ENCODE data around the gene FOXN3. TPM values are rescaled to one million over a fixed set of nuclear protein-coding genes. Genes with fewer than 3 reads are reported as not detected.
"Not testable (repeated sequence)": the region's sequence is repeated elsewhere in the genome, so short reads cannot be mapped to it uniquely, and the experiment has no call there.

The FOXN3 gene
- total and polyA plus RNA-seq, 3 experiments from 2014 or later: 73.9 to 136 (median 74.8) TPM

GRCh38 chr14:89206389-89207031 is 210.5 kb downstream of the FOXN3 start:
- POLR2A ChIA-PET: no interaction called here
- H3K36me3 Mint-ChIP-seq: peaks cover 4 to 14% (median 11%) of the 10 kb centered on the region in 3 donors

DNA sequence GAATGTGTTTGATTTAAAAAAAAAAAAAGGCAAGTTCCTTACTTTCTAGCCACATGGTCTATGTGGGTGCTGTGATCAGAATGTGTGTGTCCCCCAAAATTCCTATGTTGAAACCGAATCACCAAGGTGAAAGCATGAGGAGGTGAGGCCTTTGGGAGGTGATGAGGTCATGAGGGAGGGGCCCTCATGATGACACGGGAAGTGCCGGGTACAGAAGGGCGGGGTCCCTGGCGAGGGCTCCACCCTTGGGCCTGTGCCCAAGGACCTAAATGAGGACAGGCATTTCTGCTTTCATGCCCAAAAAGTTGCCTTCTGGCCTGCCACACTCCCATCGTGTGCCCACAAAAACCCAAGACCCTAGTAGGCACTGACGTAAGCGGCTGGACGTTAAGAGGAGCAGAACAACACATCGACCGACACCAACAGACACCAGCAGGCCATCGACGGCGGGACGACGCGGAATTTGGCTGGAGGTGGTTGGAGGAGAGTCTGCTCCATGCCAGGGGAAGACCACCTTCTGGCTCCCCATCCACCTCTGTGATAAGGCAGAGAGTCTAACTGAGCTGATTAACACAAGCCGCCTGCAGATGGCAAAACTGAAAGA is 211.8 kb downstream of the FOXN3 start:
- Mint-ChIP-seq H3K27ac (no peak overlapping the region), H3K4me1 (peaks cover 50 to 94% (median 75%) of the 10 kb centered on the region in 3 donors), H3K9me3 (no peaks in the 10 kb centered on the region), H3K27me3 (peaks cover 0 to 2% of the 10 kb centered on the region in 2 donors), H3K4me3 (no peak overlapping the region), H3K36me3 (peaks cover 4 to 12% (median 11%) of the 10 kb centered on the region in 3 donors)
- ChIA-PET CTCF (no interaction called here), POLR2A (no interaction called here)
- H3K27me3 ChIP-seq (ENCODE audit: insufficient read depth, low read length, poor library complexity, severe bottlenecking): no peaks in the 10 kb centered on the region
- no peak overlapping the region for H3K27ac ChIP-seq (ENCODE audit: low read depth, low read length)
- H3K36me3 ChIP-seq (ENCODE audit: insufficient read depth, low read length): no peaks in the 10 kb centered on the region
- H3K9me3 ChIP-seq (ENCODE audit: low read length): no peaks in the 10 kb centered on the region
- DNase-seq: no peak
- H3K4me1 ChIP-seq (ENCODE audit: insufficient read depth, low read length): peaks cover 34% of the 10 kb centered on the region
- H3K4me3 ChIP-seq (ENCODE audit: low read length): no peak overlapping the region

More at GRCh38 chr14:89206389-89207031, 210.5 kb downstream of the FOXN3 start:
- peaks cover 0 to 2% of the 10 kb centered on the region in 2 donors for H3K27me3 Mint-ChIP-seq
- Histone ChIP-seq H3K9me3 (ENCODE audit: low read length) (no peaks in the 10 kb centered on the region), H3K4me1 (ENCODE audit: insufficient read depth, low read length) (peaks cover 33% of the 10 kb centered on the region), H3K36me3 (ENCODE audit: insufficient read depth, low read length) (no peaks in the 10 kb centered on the region), H3K4me3 (ENCODE audit: low read length) (no peak overlapping the region), H3K27ac (ENCODE audit: low read depth, low read length) (no peak overlapping the region), H3K27me3 (ENCODE audit: insufficient read depth, low read length, poor library complexity, severe bottlenecking) (no peaks in the 10 kb centered on the region)
- peaks cover 56 to 93% (median 80%) of the 10 kb centered on the region in 3 donors for H3K4me1 Mint-ChIP-seq
- CTCF ChIA-PET: no interaction called here
- DNase-seq: no peak
- peak overlapping the region in 1 of 8 donors; percentile 27 for H3K27ac Mint-ChIP-seq
- H3K9me3 Mint-ChIP-seq: no peaks in the 10 kb centered on the region
- H3K4me3 Mint-ChIP-seq: no peak overlapping the region

GRCh38 chr14:89202413-89203190 is 214.4 kb downstream of the FOXN3 start:
- Histone ChIP-seq H3K27me3 (ENCODE audit: insufficient read depth, low read length, poor library complexity, severe bottlenecking) (no peaks in the 10 kb centered on the region), H3K36me3 (ENCODE audit: insufficient read depth, low read length) (no peaks in the 10 kb centered on the region), H3K9me3 (ENCODE audit: low read length) (no peaks in the 10 kb centered on the region), H3K27ac (ENCODE audit: low read depth, low read length) (no peak overlapping the region), H3K4me1 (ENCODE audit: insufficient read depth, low read length) (peaks cover 34% of the 10 kb centered on the region), H3K4me3 (ENCODE audit: low read length) (no peak overlapping the region)
- peaks cover 0 to 2% of the 10 kb centered on the region in 2 donors for H3K27me3 Mint-ChIP-seq
- ChIA-PET CTCF (no interaction called here), POLR2A (no interaction called here)
- peak overlapping the region in 3 of 8 donors; percentile 57 to 66 (median 61) for H3K27ac Mint-ChIP-seq
- peak overlapping the region in 3 of 7 donors; percentile 15 to 32 (median 30) for H3K4me3 Mint-ChIP-seq
- DNase-seq: no peak
- no peaks in the 10 kb centered on the region for H3K9me3 Mint-ChIP-seq
- peaks cover 62 to 92% (median 67%) of the 10 kb centered on the region in 3 donors for H3K4me1 Mint-ChIP-seq
- peaks cover 13 to 23% (median 15%) of the 10 kb centered on the region in 3 donors for H3K36me3 Mint-ChIP-seq

- no peak for DNase-seq
- H3K4me3 Mint-ChIP-seq: peak overlapping the region in 1 of 7 donors; percentile 30
- peaks cover 18 to 27% (median 20%) of the 10 kb centered on the region in 3 donors for H3K36me3 Mint-ChIP-seq
- H3K4me1 ChIP-seq (ENCODE audit: insufficient read depth, low read length): peaks cover 34% of the 10 kb centered on the region
- H3K4me3 ChIP-seq (ENCODE audit: low read length): no peak overlapping the region
- CTCF ChIA-PET: no interaction called here
- peaks cover 0 to 3% (median 0%) of the 10 kb centered on the region in 5 donors for H3K9me3 Mint-ChIP-seq
- POLR2A ChIA-PET: interaction anchor here (0.7 kb wide), 1 partner anchor 621 kb away, joined by 3 read pairs; no protein-coding TSS in a partner anchor
- no peaks in the 10 kb centered on the region for H3K27me3 ChIP-seq (ENCODE audit: insufficient read depth, low read length, poor library complexity, severe bottlenecking)
- H3K4me1 Mint-ChIP-seq: peaks cover 62 to 92% (median 71%) of the 10 kb centered on the region in 3 donors
- peaks cover 0 to 2% of the 10 kb centered on the region in 2 donors for H3K27me3 Mint-ChIP-seq
- H3K27ac Mint-ChIP-seq: peak overlapping the region in 6 of 8 donors; percentile 43 to 63 (median 57)
- no peaks in the 10 kb centered on the region for H3K36me3 ChIP-seq (ENCODE audit: insufficient read depth, low read length)
- H3K27ac ChIP-seq (ENCODE audit: low read depth, low read length): no peak overlapping the region
- no peaks in the 10 kb centered on the region for H3K9me3 ChIP-seq (ENCODE audit: low read length)
Observed at GRCh38 chr14:89201645-89202044, 215.4 kb downstream of the FOXN3 start.

- H3K9me3 Mint-ChIP-seq; H3K27me3 ChIP-seq (ENCODE audit: insufficient read depth, low read length, poor library complexity, severe bottlenecking); H3K4me3 Mint-ChIP-seq; DNase-seq; H3K36me3 ChIP-seq (ENCODE audit: insufficient read depth, low read length); H3K27ac ChIP-seq (ENCODE audit: low read depth, low read length); H3K27me3 Mint-ChIP-seq; H3K9me3 ChIP-seq (ENCODE audit: low read length); POLR2A ChIA-PET; CTCF ChIA-PET; H3K4me3 ChIP-seq (ENCODE audit: low read length): not testable (repeated sequence)
- H3K36me3 Mint-ChIP-seq: peaks cover 13 to 29% (median 19%) of the 10 kb centered on the region in 3 donors
- peaks cover 60 to 87% (median 68%) of the 10 kb centered on the region in 3 donors for H3K4me1 Mint-ChIP-seq
- H3K4me1 ChIP-seq (ENCODE audit: insufficient read depth, low read length): peaks cover 28% of the 10 kb centered on the region
- peak overlapping the region in 1 of 8 donors; percentile 12 for H3K27ac Mint-ChIP-seq
Observed at GRCh38 chr14:89199357-89199756, 217.7 kb downstream of the FOXN3 start.

- Histone ChIP-seq H3K4me1 (ENCODE audit: insufficient read depth, low read length) (peaks cover 23% of the 10 kb centered on the region), H3K27ac (ENCODE audit: low read depth, low read length) (no peak overlapping the region), H3K36me3 (ENCODE audit: insufficient read depth, low read length) (no peaks in the 10 kb centered on the region), H3K27me3 (ENCODE audit: insufficient read depth, low read length, poor library complexity, severe bottlenecking) (no peaks in the 10 kb centered on the region), H3K9me3 (ENCODE audit: low read length) (no peaks in the 10 kb centered on the region), H3K4me3 (ENCODE audit: low read length) (no peak overlapping the region)
- ChIA-PET POLR2A (no interaction called here), CTCF (no interaction called here)
- Mint-ChIP-seq H3K27ac (peak overlapping the region in 1 of 8 donors; percentile 5), H3K27me3 (peaks cover 0 to 2% of the 10 kb centered on the region in 2 donors), H3K4me3 (no peak overlapping the region), H3K36me3 (peaks cover 13 to 29% (median 19%) of the 10 kb centered on the region in 3 donors), H3K4me1 (peaks cover 57 to 86% (median 62%) of the 10 kb centered on the region in 3 donors), H3K9me3 (peaks cover 0 to 3% (median 0%) of the 10 kb centered on the region in 5 donors)
- no peak for DNase-seq
Observed at GRCh38 chr14:89198544-89199329, 218.3 kb downstream of the FOXN3 start.

GRCh38 chr14:89197623-89198022 is 219.4 kb downstream of the FOXN3 start:
- no peak overlapping the region for H3K4me3 Mint-ChIP-seq
- Histone ChIP-seq H3K4me1 (ENCODE audit: insufficient read depth, low read length) (peaks cover 12% of the 10 kb centered on the region), H3K9me3 (ENCODE audit: low read length) (no peaks in the 10 kb centered on the region), H3K27ac (ENCODE audit: low read depth, low read length) (no peak overlapping the region), H3K36me3 (ENCODE audit: insufficient read depth, low read length) (no peaks in the 10 kb centered on the region), H3K27me3 (ENCODE audit: insufficient read depth, low read length, poor library complexity, severe bottlenecking) (no peaks in the 10 kb centered on the region), H3K4me3 (ENCODE audit: low read length) (no peak overlapping the region)
- CTCF ChIA-PET: no interaction called here
- peaks cover 48 to 75% (median 51%) of the 10 kb centered on the region in 3 donors for H3K4me1 Mint-ChIP-seq
- peaks cover 13 to 29% (median 19%) of the 10 kb centered on the region in 3 donors for H3K36me3 Mint-ChIP-seq
- POLR2A ChIA-PET: no interaction called here
- peak overlapping the region in 1 of 8 donors; percentile 15 for H3K27ac Mint-ChIP-seq
- H3K9me3 Mint-ChIP-seq: peaks cover 0 to 3% (median 0%) of the 10 kb centered on the region in 5 donors
- no peaks in the 10 kb centered on the region for H3K27me3 Mint-ChIP-seq
- no peak for DNase-seq

Measured in CD8-positive, alpha-beta memory T cell (primary cell).